ENCODE results near the gene TCF25. TPM values are rescaled to one million over a fixed set of nuclear protein-coding genes. Genes with fewer than 3 reads are reported as not detected.

Gene TCF25
- polyA plus RNA-seq, 1 donor (not counting 4 experiments of a cell fraction or from before 2014, with no cell fraction given) = 103 TPM

DNA sequence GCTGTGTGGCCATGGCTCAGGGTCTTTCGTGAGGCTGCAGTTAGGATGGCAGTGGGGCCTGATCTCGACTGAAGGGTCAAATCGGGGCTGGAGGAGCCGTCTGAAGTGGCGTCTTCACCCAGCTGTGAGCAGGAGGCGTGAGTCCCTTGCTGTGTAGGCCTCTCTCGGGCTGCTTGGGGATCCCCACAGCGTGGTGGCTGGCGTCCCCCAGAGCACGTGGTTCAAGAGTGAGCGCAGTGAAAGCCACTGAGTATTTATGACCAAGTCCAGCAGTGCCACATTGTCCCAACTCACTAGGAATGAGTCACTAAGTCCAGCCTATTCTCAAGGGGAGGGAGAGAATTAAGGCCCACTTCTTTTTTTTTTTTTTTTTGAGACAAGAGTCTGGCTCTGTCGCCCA is 11.7 kb upstream of the TCF25 start:
- H3K9me1 ChIP-seq (ENCODE audit: control insufficient read depth, extremely low read depth, insufficient read depth, low read length) = no peaks in the 10 kb centered on the region
- dilution Hi-C loops (cut with MboI; ENCODE audit: extremely low pct_ligation_motif_present, low sequenced_read_pairs) = no loop called here
- no peak overlapping the region for H3K4me3 ChIP-seq (ENCODE audit: control insufficient read depth in 2 of 3, extremely low read depth in 1 of 3, insufficient read depth in 2 of 3, low read depth in 1 of 3, low read length in 3 of 3)
- no peak overlapping the region for H3K27ac ChIP-seq (ENCODE audit: control insufficient read depth, insufficient read depth, low read length)
- no peak overlapping the region for H3K4me2 ChIP-seq (ENCODE audit: control insufficient read depth, extremely low read depth, insufficient read depth, low read depth, low read length)
- DNase-seq (ENCODE audit: low read depth, low spot score) (no peak), FAIRE-seq (no peak)
- TF ChIP-seq, protein P1, sequence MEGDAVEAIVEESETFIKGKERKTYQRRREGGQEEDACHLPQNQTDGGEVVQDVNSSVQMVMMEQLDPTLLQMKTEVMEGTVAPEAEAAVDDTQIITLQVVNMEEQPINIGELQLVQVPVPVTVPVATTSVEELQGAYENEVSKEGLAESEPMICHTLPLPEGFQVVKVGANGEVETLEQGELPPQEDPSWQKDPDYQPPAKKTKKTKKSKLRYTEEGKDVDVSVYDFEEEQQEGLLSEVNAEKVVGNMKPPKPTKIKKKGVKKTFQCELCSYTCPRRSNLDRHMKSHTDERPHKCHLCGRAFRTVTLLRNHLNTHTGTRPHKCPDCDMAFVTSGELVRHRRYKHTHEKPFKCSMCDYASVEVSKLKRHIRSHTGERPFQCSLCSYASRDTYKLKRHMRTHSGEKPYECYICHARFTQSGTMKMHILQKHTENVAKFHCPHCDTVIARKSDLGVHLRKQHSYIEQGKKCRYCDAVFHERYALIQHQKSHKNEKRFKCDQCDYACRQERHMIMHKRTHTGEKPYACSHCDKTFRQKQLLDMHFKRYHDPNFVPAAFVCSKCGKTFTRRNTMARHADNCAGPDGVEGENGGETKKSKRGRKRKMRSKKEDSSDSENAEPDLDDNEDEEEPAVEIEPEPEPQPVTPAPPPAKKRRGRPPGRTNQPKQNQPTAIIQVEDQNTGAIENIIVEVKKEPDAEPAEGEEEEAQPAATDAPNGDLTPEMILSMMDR (optimal IDR thresholded peaks at IDR 0.05 in 1 of 3, IDR thresholded peaks at IDR 0.05 in 1 of 3, conservative IDR thresholded peaks at IDR 0.05 in 1 of 3; ENCODE audit: extremely low read depth in 1 of 3, insufficient read depth in 2 of 3, low read length in 3 of 3) = no peak
- no peak for TF ChIP-seq EZH2 (IDR thresholded peaks at IDR 0.05; ENCODE audit: low read length)
- H3K9me3 ChIP-seq (ENCODE audit: control insufficient read depth, low read depth, low read length) = no peaks in the 10 kb centered on the region
- H3K27me3 ChIP-seq (ENCODE audit: control insufficient read depth, extremely low read depth, insufficient read depth, low read length) = no peaks in the 10 kb centered on the region
- H3K79me2 ChIP-seq (ENCODE audit: control insufficient read depth, insufficient read depth, low read length) = no peaks in the 10 kb centered on the region
- no peaks in the 10 kb centered on the region for H3K36me3 ChIP-seq (ENCODE audit: control insufficient read depth in 2 of 2, extremely low read depth in 1 of 2, insufficient read depth in 2 of 2, low read length in 2 of 2)
- H3K9ac ChIP-seq (ENCODE audit: control insufficient read depth, extremely low read depth, insufficient read depth, low read length) = no peak overlapping the region
- H3K4me1 ChIP-seq (ENCODE audit: control insufficient read depth, extremely low read depth, insufficient read depth, low read length) = peaks cover 16% of the 10 kb centered on the region
- no peak overlapping the region for H2AFZ ChIP-seq (ENCODE audit: control insufficient read depth, low read length)
- no peaks in the 10 kb centered on the region for H4K20me1 ChIP-seq (ENCODE audit: control insufficient read depth, extremely low read depth, insufficient read depth, low read length)

DNA sequence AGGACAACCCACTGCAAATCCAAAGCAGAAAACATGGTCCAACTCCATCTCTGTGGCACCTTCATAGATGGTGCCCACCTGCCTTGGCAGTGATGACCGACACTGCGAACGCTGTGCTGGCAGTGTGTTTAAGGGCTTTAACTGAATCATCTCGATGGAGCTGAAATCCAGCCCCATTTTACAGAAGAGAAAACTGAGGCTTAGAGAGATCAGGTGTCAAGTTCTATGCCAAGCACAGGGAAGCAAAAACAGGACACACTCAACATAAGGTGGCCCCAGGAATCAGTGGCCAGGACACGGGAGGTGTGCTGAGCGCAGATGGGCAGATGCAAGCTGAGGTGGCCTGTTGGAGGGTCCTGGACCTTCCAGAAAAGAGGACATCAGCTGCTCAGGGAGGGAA is 10.7 kb upstream of the TCF25 start:
- Histone ChIP-seq H3K9ac (ENCODE audit: control insufficient read depth, extremely low read depth, insufficient read depth, low read length) (no peak overlapping the region), H3K4me2 (ENCODE audit: control insufficient read depth, extremely low read depth, insufficient read depth, low read depth, low read length) (no peak overlapping the region), H3K4me3 (ENCODE audit: control insufficient read depth in 2 of 3, extremely low read depth in 1 of 3, insufficient read depth in 2 of 3, low read depth in 1 of 3, low read length in 3 of 3) (no peak overlapping the region), H4K20me1 (ENCODE audit: control insufficient read depth, extremely low read depth, insufficient read depth, low read length) (no peaks in the 10 kb centered on the region), H3K27ac (ENCODE audit: control insufficient read depth, insufficient read depth, low read length) (no peak overlapping the region), H3K79me2 (ENCODE audit: control insufficient read depth, insufficient read depth, low read length) (no peaks in the 10 kb centered on the region), H2AFZ (ENCODE audit: control insufficient read depth, low read length) (no peak overlapping the region), H3K36me3 (ENCODE audit: control insufficient read depth in 2 of 2, extremely low read depth in 1 of 2, insufficient read depth in 2 of 2, low read length in 2 of 2) (no peaks in the 10 kb centered on the region), H3K9me3 (ENCODE audit: control insufficient read depth, low read depth, low read length) (no peaks in the 10 kb centered on the region), H3K9me1 (ENCODE audit: control insufficient read depth, extremely low read depth, insufficient read depth, low read length) (no peaks in the 10 kb centered on the region), H3K27me3 (ENCODE audit: control insufficient read depth, extremely low read depth, insufficient read depth, low read length) (no peaks in the 10 kb centered on the region), H3K4me1 (ENCODE audit: control insufficient read depth, extremely low read depth, insufficient read depth, low read length) (peaks cover 16% of the 10 kb centered on the region)
- DNase-seq (ENCODE audit: low read depth, low spot score) (no peak), FAIRE-seq (no peak)
- dilution Hi-C loops (cut with MboI; ENCODE audit: extremely low pct_ligation_motif_present, low sequenced_read_pairs) = no loop called here
- TF ChIP-seq, protein P1 (optimal IDR thresholded peaks at IDR 0.05 in 1 of 3, IDR thresholded peaks at IDR 0.05 in 1 of 3, conservative IDR thresholded peaks at IDR 0.05 in 1 of 3; ENCODE audit: extremely low read depth in 1 of 3, insufficient read depth in 2 of 3, low read length in 3 of 3) = no peak
